Measurements from ENCODE around the gene PHETA1.

The PHETA1 gene

DNA sequence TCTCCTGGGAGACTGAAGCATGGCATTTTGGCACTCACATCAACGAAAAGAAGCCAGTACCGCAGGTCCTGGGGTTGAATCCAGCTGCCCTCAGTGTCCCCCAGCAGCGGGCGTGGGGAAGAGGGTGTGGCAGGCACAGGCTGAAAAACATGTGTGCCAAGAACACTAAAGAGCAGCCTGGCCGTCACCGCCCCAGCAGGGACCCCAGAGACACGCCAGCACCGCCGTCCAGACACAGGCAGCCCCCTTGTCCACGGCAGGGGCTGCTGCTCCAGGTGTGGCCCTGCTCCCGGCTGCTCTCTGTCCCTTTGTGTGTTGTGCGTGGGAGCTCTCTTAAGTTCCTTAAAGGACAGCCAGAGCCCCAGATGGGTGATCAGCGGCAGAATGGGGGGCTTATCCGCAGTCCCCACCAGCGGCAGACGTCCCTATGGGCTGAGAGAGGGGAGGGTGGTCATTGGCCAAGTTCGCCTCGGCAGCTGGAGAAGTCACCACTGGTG is 556 bp downstream of the PHETA1 start:
- no peak for DNase-seq

DNA sequence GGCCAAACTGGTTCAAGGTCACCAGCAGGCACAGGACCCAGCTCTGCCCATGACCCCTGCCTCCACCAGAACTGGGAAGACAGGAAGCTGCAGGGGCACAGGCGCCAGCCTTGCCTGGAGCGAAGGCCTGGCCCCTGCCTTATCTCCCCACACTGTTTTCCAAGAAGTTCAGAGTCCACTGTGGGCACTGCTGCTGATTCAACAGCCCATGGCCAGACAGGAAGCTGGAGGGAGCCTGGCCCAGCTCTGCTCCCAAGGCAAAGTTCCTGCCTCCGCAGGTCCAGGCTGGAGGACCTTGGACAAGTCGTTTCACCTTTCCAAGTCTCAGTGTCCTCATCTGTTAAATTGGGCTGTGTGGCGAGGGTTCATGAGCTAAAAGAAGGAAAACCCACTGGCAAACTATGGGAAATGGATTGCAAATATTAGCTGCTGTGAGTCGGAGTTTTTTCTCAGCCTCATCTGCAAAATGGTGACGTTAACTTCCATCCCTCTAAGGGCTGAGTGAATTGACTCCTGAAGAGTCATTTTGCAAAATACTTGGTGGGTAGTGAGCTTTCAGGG is 1.2 kb downstream of the PHETA1 start:
- no peak for DNase-seq

DNA sequence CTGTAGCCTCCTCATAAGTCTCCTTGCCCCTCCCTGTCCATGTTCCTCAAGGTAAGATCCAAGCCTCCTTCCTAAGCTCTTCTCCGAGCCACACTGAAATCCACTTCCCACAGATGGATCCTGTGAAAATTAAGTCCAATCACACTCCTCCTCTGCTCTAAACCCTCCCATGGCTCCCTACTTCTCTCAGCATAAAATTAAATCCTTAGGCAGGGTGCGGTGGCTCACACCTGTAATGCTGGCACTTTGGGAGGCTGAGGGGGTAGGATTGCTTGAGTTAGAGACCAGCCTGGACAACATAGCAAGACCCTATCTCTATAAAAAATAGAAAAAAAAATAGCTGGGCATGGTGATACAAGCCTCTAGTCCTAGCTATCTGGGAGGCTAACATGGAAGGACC is 2.3 kb downstream of the PHETA1 start:
- no peak for DNase-seq

DNA sequence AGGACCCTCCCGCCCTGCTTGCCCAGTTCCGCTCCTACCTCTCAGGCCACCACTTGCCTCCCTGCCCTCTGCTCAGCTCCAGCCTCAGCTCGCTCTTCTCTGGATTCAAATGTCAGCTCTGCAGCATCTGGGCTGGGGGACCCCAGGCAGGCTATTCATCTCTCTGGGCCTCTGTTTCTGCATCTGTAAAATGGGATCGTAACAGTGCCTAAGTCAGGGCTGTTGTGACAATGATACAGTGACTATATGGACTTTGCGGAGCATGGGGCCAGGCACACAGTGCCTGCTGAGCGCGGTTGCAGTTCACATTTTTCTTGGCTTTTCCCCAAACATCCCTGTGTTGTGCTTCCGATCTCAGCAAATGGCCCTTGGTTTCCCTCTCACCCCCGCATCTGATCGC is 2.8 kb downstream of the PHETA1 start:
- no peak for DNase-seq

DNA sequence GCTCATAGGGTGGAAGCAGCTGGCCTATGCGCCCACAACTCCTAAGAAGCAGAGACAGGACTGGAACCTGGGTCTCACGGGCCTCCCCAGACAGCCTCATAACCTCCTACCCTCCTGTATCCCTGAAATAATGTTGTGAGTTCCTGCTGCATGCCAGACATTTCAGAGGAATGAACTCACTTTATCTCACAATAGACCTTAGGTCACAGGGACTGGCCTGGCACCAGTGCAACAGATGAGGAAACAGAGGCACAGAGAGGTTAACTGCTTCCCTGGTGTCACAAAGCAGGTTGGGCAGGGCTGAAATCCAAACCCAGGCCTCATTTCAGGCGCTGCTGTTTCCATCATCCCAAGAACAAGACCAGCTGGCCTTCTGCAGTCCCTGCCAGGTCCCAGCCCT is 5.3 kb downstream of the PHETA1 start:
- no peak for DNase-seq

DNA sequence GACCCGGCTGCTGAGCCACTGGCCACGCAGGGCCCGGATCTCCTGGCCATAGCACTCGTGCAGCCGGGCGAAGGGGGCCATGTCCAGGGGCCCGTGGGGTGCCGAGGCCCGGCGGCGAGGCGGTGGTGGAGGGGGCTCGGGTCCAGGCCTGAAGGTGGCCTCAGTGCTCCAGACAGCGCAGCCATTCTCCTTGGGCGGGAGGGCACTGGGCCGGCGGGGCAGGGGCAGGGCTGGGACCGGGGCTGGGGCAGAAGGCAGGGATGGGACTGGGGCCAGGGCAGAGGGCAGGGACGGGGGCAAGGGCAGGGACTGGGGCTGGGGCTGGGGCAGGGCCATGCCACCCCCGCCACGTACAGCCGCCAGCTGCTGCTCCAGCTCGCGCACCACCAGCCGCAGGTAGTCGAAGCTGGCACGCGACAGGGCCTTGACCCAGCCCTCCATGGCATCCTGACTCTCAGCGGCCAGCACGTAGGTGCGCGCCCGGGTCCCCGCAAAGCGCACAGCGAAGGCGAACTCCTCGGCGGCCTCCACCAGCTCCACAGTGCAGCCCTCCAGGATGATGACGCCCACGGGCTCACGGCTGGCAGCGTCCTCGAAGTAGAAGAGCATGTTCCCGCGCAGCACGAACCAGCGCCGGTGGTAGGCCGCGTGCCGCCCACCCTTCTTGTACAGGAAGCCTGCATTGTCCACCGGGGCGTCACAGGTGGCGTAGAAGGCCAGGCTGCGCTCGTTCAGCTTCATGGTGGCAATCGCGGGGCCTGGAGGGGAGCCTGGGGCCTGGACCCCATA is 6.0 kb downstream of the PHETA1 start:
- DNase-seq = no peak

DNA sequence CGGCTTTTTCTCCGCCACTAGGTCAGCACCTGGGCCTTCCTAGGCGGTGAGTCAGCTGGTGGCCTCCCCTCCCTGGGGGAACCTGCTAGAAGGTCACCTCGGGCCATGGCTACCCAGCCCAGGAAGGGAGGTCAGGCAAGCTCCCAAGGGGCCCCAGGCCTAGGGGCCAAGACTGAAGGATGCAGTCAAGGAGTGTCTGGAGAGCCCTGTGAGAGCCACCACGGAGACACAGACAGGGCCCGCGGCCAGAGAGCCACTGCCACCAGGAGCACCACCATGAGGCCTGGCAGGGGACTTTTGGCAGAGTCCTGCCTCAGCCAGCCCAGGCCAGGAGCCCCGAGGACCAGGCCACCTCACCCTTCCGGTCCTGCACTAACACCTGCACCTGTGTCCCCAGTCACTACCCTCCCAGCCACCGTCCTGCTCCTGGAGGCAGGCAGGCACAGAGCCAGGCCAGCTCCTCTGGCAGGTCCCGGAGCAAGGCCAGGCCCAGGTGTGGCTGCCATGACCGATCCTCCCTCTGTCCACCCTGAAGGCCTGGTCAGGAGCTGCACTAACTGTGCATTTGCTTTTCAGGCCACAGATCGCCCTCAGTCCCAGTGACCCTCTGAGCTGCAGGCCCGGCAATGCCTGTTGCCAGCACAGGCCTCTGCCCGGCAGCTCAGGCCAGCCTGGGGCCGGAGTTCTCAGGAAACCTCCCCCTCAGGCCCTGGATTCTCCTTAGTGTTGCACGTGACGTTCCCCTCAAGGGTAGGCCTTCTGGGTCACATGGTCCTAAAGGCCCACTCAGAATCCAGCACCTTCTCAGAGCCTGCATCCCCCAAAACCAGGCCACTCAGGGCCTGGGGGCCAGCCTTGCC is 6.9 kb downstream of the PHETA1 start:
- no peak for DNase-seq

DNA sequence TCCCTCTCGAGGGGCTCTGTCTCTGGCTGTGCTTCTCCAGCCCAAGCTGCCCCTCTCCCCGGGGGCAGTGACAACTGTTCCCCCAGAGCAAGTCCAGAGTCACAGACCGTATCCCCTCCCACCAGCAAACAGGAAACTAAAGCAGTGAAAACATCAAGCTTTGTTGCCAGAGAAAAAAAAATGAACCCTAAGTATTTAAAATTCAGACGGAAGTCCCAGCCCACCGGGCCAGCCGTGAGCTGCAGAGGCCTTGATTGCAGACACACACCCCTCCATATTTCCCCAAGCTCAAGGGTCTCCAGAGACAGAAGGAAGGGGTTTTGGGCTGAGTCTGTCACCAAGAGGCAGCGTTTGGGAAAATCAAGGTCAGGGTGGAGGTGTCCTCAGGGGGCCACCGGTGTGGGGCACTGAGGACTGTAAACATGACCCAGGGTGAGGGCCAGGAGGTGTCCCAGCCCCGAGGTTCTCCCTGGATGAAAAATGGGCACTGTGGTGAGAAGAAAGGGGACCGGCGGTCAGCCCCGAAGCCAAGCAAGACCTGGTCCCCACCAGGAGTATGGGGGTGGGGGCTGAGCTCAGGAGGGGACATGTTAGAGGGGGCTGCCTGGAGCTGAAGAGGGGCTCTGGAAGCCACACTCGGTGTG is 7.7 kb downstream of the PHETA1 start:
- DNase-seq = no peak

DNA sequence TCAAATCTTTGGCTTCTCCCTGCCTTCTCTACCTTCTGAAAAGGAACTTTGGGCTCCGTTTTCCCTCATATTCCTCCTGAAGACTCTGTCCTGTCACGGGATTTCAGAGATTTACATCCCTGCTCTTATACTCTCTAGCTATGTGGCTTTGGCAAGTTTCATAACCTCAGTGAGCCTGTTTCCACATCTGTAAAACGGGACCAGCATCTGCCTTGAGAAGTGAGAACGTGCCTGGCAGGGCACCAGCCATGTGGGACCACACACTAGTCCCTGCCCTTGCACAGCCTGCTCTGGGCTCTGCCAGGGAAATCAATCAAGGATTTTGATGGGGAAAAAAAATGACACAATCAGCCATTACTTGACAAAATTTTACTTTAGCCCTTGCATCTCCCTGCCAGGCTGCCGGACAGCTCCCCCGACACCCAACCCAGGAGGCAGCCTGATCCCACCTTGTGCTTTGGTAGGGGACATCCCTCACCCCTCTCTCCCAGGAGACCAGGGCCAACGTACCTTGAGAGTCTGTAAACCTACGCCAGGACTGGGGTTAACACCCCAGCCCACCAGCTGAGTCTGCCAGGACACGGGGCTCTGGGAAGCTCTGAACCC is 8.5 kb downstream of the PHETA1 start:
- DNase-seq = no peak

DNA sequence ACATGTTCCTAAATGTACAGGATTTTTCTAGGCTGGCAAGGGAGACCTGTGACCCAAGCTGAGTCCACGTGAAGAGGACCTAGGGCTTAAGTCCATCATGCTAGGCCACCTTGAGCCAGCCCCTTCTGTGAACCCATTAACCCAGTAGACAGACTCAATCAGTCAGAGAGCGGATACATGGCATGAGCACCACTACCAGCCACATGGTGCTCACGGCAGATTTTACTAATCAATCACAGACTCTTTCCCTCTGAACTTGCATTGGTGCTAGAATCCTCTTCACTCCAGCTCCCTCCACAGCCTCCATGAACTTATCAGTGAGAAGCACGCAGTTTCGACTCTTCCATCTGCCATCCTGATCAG is 9.0 kb downstream of the PHETA1 start:
- DNase-seq = no peak

DNA sequence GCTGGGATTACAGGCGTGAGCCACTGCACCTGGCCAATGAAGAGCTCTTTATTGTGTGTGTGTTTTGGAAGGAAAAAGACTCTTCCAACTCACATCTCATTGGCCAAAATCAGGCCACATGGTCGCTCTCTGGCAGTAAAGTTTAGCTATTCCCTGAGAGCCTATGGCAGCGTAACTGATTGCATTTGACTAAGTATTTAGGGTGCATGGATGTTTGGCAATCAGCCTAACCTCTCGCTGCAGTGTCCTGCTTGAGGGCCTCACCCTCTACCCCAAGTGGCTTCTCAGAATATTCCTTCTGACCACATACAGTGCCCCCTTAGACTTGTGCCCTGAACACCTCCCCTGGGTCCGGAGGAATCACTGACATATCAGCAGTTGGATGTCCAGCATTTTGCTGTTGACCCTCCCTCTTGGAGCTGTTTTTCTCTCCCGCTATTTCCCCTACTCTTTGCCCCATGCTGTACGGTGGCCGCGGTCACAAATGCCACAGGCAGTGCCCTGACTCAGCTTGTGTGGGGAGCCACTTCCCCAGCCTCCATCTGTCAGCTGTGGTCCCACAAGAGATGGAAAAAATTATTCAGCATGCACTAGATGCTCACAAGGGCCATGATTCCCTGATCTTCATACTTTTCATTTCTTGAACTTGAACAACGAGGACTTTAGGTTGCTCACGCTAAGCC is 9.5 kb downstream of the PHETA1 start:
- DNase-seq = peak; percentile 22

DNA sequence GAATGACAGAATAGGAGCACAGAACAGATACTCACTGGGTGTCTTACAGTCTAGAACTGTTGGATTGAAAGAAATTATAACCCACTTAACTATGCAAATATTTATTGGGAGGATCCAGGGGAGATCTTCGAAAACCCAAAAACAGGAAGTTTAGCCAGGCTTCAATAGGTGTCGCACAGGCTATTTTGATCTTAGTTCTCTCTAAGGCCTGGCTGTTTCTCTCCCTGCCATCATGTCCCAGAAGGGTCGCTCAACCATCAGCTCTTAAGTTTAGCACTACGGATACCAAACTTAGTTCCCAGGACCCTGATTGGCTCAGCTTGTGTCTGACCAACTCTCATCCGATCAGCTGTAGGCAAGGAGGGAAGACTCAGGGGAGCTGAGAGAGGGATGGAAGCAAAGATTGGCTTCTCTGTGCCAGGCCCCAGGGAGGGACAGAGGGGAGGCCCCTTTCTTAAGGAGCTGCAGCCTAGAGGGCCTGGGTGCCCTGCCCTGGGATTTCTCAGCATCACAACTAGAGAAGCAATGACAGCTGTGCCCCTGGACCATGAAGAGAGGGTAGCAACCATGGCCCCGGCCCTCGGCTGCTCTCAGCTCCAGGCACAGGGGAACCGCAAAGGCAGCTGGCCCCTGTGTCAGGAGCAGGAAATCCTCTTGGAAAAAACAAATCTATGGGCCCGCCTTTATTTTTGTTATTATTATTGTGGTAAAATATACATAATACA is 13.5 kb downstream of the PHETA1 start:
- DNase-seq = no peak

DNA sequence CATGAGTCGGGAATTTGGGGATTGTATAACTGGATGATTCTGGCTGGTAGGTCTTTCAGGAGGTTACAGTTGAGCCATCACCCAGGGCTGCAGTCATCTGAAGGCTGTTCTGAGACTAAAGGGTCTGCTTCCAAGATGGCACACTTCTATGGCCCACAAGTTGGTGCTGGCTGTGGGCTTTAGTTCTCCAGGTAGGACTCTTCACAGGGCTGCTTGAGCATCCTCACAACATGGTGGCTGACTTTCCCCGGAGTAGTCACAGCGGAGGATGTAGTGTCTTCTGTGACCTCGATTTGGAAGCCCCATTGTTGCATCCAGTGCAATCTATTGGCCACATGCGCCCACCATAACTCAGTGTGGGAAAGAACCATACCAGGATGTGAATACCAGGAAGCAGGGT is 14.4 kb downstream of the PHETA1 start:
- DNase-seq = no peak

DNA sequence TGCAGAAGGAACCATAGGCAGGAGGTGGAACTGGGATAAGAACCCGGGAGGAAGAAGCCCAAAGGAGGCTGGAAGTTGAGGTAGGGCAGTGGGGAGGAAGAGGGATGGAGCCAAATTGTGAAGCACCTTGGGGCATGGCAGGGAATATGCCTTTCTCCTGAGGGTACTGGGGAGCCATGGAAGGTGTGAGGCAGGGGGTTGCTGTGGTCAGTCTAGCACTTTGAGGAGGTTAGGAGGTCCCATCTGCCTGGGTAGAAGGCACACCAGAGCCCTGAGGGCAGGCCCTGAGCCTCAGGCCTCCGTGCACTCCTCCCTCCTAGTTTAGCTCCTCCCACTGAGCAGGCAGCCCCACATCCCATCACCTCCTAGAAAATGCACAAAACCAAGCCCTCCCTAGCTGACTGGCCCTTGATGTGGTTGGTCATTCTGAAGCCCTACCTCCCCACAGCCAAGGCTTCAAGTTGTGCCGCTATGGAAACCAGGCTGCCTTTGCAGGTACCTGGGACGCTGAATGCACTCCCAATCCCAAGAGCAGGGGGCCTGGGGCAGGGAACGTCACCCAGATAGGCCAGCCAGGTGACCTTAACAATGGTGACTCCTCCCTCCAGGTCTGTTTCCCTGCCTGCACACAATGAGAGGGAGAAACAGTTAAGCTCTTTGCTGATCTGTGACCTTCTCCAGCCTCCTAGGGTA is 15.1 kb downstream of the PHETA1 start:
- DNase-seq = no peak

DNA sequence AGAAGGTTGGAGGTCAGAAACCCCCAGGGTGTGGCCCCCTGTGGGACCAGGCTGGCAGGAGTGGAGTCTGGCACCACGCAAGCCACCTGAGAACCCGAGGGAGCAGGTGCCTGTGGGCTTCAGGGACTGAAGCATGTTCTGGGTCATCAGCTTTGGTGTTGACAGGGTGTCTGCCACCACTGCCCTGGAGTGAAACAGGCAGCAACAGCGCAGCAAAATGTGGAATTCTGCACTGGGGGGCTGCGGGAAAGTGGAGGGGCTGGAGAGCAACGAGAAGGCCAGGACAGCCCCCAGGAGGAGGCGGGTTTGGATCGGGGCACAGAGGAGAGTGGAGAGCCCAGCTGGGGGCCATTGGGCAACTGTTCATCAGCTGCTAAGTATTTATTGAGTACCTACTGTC is 15.9 kb downstream of the PHETA1 start:
- no peak for DNase-seq

DNA sequence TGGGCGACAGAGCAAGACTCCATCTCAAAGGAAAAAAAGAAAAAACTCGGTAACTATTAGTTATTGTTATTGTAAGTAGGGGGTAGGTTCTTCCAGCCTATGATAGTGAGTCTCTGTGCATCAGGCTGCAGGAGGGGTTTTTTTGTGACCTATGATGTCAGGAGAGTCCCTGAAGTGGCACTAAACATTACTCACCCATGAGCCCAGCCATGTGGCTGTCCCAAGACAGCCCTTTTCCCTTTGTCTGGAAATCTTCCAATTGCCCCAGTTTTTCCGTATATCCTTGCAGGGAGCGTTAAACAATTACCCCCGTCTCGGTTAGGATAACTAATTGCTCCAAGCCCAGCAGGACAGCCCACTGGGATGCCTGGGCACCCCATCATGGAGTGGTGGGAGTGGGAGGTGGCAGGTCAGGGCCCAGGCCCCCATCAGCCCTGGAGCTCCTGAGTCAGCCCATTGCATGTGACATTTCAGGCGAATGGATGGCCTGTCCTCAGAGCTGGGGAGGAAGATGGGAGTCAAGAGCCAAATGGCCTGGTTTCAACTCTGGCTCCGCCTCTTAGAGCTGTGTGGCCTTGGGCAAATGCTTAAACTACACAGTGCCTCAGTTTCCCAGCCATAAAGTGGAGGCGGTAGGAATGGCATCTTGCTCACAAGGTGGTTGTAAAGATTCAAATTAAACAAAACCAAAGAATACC is 16.4 kb downstream of the PHETA1 start:
- DNase-seq = no peak

DNA sequence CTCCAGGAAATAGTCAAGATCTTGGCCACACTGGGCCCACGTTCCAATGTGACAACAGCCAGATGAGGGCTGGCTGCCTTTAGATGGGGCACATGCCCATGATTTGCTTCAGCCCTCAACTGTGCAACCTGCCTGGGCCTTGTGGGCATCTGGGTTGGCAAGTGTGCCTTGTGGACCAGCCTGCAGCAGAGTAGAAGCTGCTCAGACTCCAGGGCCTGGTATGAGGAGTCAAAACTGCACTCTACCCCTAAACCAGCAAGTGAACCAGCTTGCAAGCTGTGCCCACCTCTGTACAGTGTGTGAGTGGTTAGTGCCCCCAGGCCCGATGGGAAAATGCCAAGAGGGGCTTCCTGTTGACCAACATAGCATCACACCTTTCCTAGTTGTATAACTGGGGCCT is 17.9 kb downstream of the PHETA1 start:
- DNase-seq = no peak

DNA sequence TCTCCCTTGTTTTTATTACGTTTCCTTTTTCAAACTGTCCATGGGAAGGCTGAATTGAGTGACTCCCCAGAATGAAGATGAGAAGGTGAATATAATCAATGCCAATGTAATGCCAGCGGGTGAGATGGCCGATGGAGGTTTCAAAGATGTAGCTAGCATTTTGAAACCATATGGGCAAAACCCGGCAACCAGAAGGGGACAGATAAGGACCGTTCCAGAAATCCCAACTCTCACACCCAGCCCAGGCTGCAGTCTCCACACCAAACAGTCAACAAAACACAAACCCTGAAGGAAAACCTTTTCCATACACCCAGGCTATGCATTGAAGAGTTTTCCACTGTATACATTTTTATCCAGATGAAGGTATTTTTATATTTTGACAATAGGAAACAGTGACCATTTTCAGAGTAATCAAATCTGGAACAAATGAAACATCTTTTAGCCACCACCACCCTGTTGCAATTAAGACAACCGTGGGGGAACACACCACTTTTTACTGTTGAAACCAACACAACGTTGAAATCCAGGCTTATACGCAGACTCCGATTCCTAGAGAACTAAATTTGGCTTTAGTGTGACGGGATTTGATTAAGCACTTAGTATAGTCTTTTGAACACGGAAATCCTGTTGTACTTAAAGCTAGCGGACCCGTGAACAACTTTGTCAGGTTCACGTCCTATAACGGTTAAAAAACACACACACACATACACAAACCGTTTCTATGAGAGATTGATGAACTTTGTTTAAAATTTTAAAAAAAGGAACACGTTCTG is 19.0 kb downstream of the PHETA1 start:
- no peak for DNase-seq

DNA sequence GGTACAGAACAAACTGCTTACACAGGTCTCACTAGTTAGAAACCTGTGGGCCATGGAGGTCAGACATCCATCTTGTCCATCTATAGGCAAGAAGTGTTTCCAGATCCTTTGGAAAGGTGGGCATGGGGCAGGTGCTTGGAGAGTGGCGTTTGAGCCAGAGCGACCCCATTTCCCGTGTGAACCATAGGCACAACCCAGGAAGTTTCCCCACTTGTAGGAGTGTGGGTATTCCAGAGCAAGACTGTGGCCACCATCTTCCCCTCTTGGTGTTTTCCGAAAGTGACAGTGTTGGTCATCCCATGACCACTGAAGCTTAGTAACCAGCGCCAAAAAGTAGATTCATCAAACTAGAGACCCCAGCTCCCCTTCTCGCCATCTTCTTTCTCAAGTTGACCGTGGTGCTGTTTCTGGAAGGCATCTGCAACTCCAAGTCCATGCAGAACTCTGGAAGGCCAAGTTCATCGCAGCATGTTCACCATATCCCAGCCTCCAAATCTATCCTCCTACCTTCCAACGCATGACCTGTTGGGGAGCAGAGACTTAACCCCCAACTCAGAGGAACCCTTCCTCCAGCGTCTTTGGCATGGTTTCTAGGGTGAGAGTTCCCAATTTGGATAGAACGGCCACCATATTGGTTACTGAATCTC is 19.7 kb downstream of the PHETA1 start:
- DNase-seq = no peak
